Myocyte (in vitro differentiated cells): Measurements from ENCODE around the gene RFT1. TPM values are rescaled to one million over a fixed set of nuclear protein-coding genes. Genes with fewer than 3 reads are reported as not detected.

Source experiments
- total RNA-seq: library from RNA; depleted of rRNA; stranded (reverse); fragments of >200 nt; gene quantifications from 2 replicates; pipeline ENCODE4 v1.2.3, GENCODE V29; 2014

The RFT1 gene
- total RNA-seq, 1 donor from 2014 or later = 6.7 TPM

Other genes with a start within 250 kb of the RFT1 start
- gene STIMATE, start 232.9 kb downstream of the RFT1 start, total RNA-seq = 8.9 and 9.2 TPM in 2 replicates
- 4.8 and 8.1 TPM in 2 replicates for gene SFMBT1, start 84.4 kb downstream of the RFT1 start, total RNA-seq
- 1.3 and 1.4 TPM in 2 replicates for gene PRKCD, start 30.8 kb upstream of the RFT1 start, total RNA-seq
- 138 and 187 TPM in 2 replicates for gene TKT, start 125.6 kb upstream of the RFT1 start, total RNA-seq
- gene DCP1A, start 217.1 kb upstream of the RFT1 start, total RNA-seq = 10.6 and 12.2 TPM in 2 replicates